IMR-90 (cell line): ENCODE measurements around the gene MRPL12. TPM values are rescaled to one million over a fixed set of nuclear protein-coding genes. Genes with fewer than 3 reads are reported as not detected.

Experiments used
- ATAC-seq: fragments of 200-7000 bp; cut with Tn5 transposase; 2 replicates; pipeline ENCODE4 v1.9.1; 2020; ENCODE audit warnings: low read depth, mild to moderate bottlenecking, moderate library complexity
- BruUV-seq: library from RNA; stranded (reverse); fragments of 400-500 nt; replicated peaks from 2 replicates; lab custom pipeline; 2021; lab: Mats Ljungman, UMichigan
- CTCF ChIA-PET: fragments of 300-600 bp; formaldehyde crosslinking; extraction: SDS; loops from one replicate; lab custom pipeline; 2021; ENCODE audit warnings: antibody characterized with exemption; lab: Yijun Ruan, JAX
- POLR2A ChIA-PET: fragments of 300-600 bp; sonication (Branson Sonifier 250); formaldehyde crosslinking; loops from one replicate; lab custom pipeline; 2022; ENCODE audit warnings: antibody characterized with exemption; ENCODE audit not compliant: unreplicated experiment; lab: Charles Lee
- DNase-seq: peaks from one replicate; pipeline ENCODE4 v3.0.0; 2013
- H2AFZ ChIP-seq: replicated peaks from 2 replicates; pipeline ENCODE3; 2013; ENCODE audit warnings: low read length, mild to moderate bottlenecking; ENCODE audit not compliant: poor library complexity
- H2AK5ac ChIP-seq: 2 replicates; pipeline ENCODE4 v1.6.1; 2013; ENCODE audit warnings: low read depth, low read length, inconsistent platforms
- H2AK9ac ChIP-seq: replicated peaks from 2 replicates; pipeline ENCODE3; 2013; ENCODE audit warnings: mild to moderate bottlenecking, low read depth, low read length, moderate library complexity; ENCODE audit not compliant: poor library complexity
- H2BK120ac ChIP-seq: 2 replicates; pipeline ENCODE4 v1.6.1; 2013; ENCODE audit warnings: low read depth, low read length, inconsistent platforms
- H2BK15ac ChIP-seq: 3 replicates; pipeline ENCODE4 v1.6.1; 2013; ENCODE audit warnings: low read depth, low read length, inconsistent platforms
- H2BK20ac ChIP-seq: 2 replicates; pipeline ENCODE4 v1.6.1; 2013; ENCODE audit warnings: low read depth, mild to moderate bottlenecking, inconsistent platforms, low read length, moderate library complexity
- H2BK5ac ChIP-seq: 2 replicates; pipeline ENCODE4 v1.6.1; 2013; ENCODE audit warnings: mild to moderate bottlenecking, low read depth, low read length, inconsistent platforms; ENCODE audit not compliant: poor library complexity, severe bottlenecking
- H3K14ac ChIP-seq: replicated peaks from 2 replicates; pipeline ENCODE4 v1.6.1; 2013; ENCODE audit warnings: low read depth, low read length, inconsistent platforms
- H3K18ac ChIP-seq: 2 replicates; pipeline ENCODE4 v1.6.1; 2013; ENCODE audit warnings: low read depth, low read length, control low read depth
- H3K23ac ChIP-seq: 2 replicates; pipeline ENCODE4 v1.6.1; 2013; ENCODE audit warnings: low read depth, low read length, inconsistent platforms
- H3K27ac ChIP-seq: 2 replicates; pipeline ENCODE4 v1.5.1; 2013; ENCODE audit warnings: mild to moderate bottlenecking, control low read depth, low read length; ENCODE audit not compliant: insufficient read depth
- H3K27me3 ChIP-seq: 2 replicates; pipeline ENCODE4 v1.6.1; 2013; ENCODE audit warnings: low read length; ENCODE audit not compliant: control insufficient read depth, insufficient read depth
- H3K36me3 ChIP-seq: 2 replicates; pipeline ENCODE4 v1.6.1; 2013; ENCODE audit warnings: low read length, mixed read lengths; ENCODE audit not compliant: control insufficient read depth, insufficient read depth
- H3K4ac ChIP-seq: 2 replicates; pipeline ENCODE4 v1.6.1; 2013; ENCODE audit warnings: low read depth, low read length, inconsistent platforms
- H3K4me1 ChIP-seq: 2 replicates; pipeline ENCODE4 v1.6.1; 2013; ENCODE audit warnings: low read length, mixed read lengths; ENCODE audit not compliant: control insufficient read depth, insufficient read depth
- H3K4me2 ChIP-seq: 2 replicates; pipeline ENCODE4 v1.6.1; 2013; ENCODE audit warnings: low read depth, mild to moderate bottlenecking, control low read depth, low read length, moderate library complexity
- H3K4me3 ChIP-seq: 2 replicates; pipeline ENCODE4 v1.5.1; 2013; ENCODE audit warnings: low read depth, mild to moderate bottlenecking, control low read depth, low read length, moderate library complexity; ENCODE audit not compliant: insufficient read depth
- H3K56ac ChIP-seq: 2 replicates; pipeline ENCODE4 v1.6.1; 2013; ENCODE audit warnings: low read length, inconsistent platforms; ENCODE audit not compliant: insufficient read depth; ENCODE audit errors: extremely low read depth
- H3K79me1 ChIP-seq, 2 experiments: 2 replicates each; pipeline ENCODE4 v1.6.1; 2013; ENCODE audit warnings: low read length in 2 of 2, inconsistent platforms in 1 of 2, low read depth in 1 of 2
- H3K9ac ChIP-seq: 2 replicates; pipeline ENCODE4 v1.6.1; 2013; ENCODE audit warnings: low read depth, low read length, control low read depth
- H3K9me1 ChIP-seq: 2 replicates; pipeline ENCODE4 v1.6.1; 2013; ENCODE audit warnings: low read length, inconsistent platforms; ENCODE audit not compliant: insufficient read depth
- H3K9me3 ChIP-seq: 2 replicates; pipeline ENCODE4 v1.6.1; 2013; ENCODE audit warnings: low read length; ENCODE audit not compliant: control insufficient read depth, insufficient read depth
- H4K20me1 ChIP-seq: 2 replicates; pipeline ENCODE4 v1.6.1; 2013; ENCODE audit warnings: low read length, inconsistent platforms; ENCODE audit not compliant: insufficient read depth
- H4K5ac ChIP-seq: 2 replicates; pipeline ENCODE4 v1.6.1; 2013; ENCODE audit warnings: mild to moderate bottlenecking, low read depth, low read length, control low read depth
- H4K8ac ChIP-seq, 2 experiments: 2 replicates each; pipeline ENCODE4 v1.6.1; 2013; ENCODE audit warnings: low read depth in 2 of 2, low read length in 2 of 2, control low read depth in 1 of 2, inconsistent platforms in 1 of 2
- H4K91ac ChIP-seq: 2 replicates; pipeline ENCODE4 v1.6.1; 2013; ENCODE audit warnings: low read depth, low read length, inconsistent platforms; ENCODE audit not compliant: insufficient read depth
- BHLHE40 ChIP-seq: fragments of 150-350 bp; IDR thresholded peaks from 2 replicates; pipeline ENCODE4 v1.6.1; 2016; ENCODE audit warnings: mild to moderate bottlenecking, low read depth, low read length
- CEBPB ChIP-seq: IDR thresholded peaks from 2 replicates; pipeline ENCODE4 v1.6.1; 2012; ENCODE audit warnings: low read depth, low read length, improper control_type of control experiment
- CHD1 ChIP-seq: IDR thresholded peaks from 2 replicates; pipeline ENCODE4 v1.6.1; 2012; ENCODE audit warnings: low read depth, low read length, improper control_type of control experiment
- CTCF ChIP-seq: conservative IDR thresholded peaks from 2 replicates; pipeline ENCODE4 v1.5.1; 2012; ENCODE audit warnings: mild to moderate bottlenecking, low read depth, low read length, improper control_type of control experiment
- ELK1 ChIP-seq: fragments of 150-350 bp; IDR thresholded peaks from 2 replicates; pipeline ENCODE4 v1.6.1; 2016; ENCODE audit warnings: low read depth, mild to moderate bottlenecking, low read length, moderate library complexity, borderline replicate concordance
- FOS ChIP-seq: fragments of 150-350 bp; IDR thresholded peaks from 2 replicates; pipeline ENCODE4 v1.6.1; 2016; ENCODE audit warnings: low read depth, low read length
- MAFK ChIP-seq: IDR thresholded peaks from 2 replicates; pipeline ENCODE4 v1.6.1; 2012; ENCODE audit warnings: low read depth, low read length, improper control_type of control experiment
- MAZ ChIP-seq: IDR thresholded peaks from 2 replicates; pipeline ENCODE4 v1.6.1; 2012; ENCODE audit warnings: low read depth, mild to moderate bottlenecking, low read length, improper control_type of control experiment, moderate library complexity, borderline replicate concordance
- MXI1 ChIP-seq: IDR thresholded peaks from 2 replicates; pipeline ENCODE4 v1.6.1; 2012; ENCODE audit warnings: low read depth, mild to moderate bottlenecking, low read length, moderate library complexity, borderline replicate concordance
- NFE2L2 ChIP-seq: fragments of 150-350 bp; IDR thresholded peaks from 2 replicates; pipeline ENCODE4 v1.6.1; 2016; ENCODE audit warnings: low read depth, mild to moderate bottlenecking, low read length
- POLR2A ChIP-seq: IDR thresholded peaks from 2 replicates; pipeline ENCODE4 v1.6.1; 2012; ENCODE audit warnings: mild to moderate bottlenecking, low read depth, low read length
- RAD21 ChIP-seq: IDR thresholded peaks from 2 replicates; pipeline ENCODE4 v1.6.1; 2012; ENCODE audit warnings: low read length, improper control_type of control experiment
- RCOR1 ChIP-seq: IDR thresholded peaks from 2 replicates; pipeline ENCODE4 v1.6.1; 2012; ENCODE audit warnings: mild to moderate bottlenecking, low read length, improper control_type of control experiment; ENCODE audit not compliant: insufficient replicate concordance
- RFX5 ChIP-seq: IDR thresholded peaks from 2 replicates; pipeline ENCODE4 v1.8.0; 2012; ENCODE audit warnings: low read depth, mild to moderate bottlenecking, low read length, moderate library complexity
- SMC3 ChIP-seq: fragments of 150-350 bp; IDR thresholded peaks from 2 replicates; pipeline ENCODE4 v1.6.1; 2016; ENCODE audit warnings: low read depth, mild to moderate bottlenecking, antibody characterized with exemption, low read length, moderate library complexity
- WGBS, 2 experiments: methylation state at CpG; one replicate each; pipeline versions ENCODE4 v1.1.5 to v1.1.7; 2013; ENCODE audit warnings: missing lambda C conversion rate in 2 of 2; ENCODE audit not compliant: insufficient read length in 1 of 2; ENCODE audit errors: extremely low coverage in 2 of 2; 5-methylcytosine and 5-hydroxymethylcytosine counted together
- dilution Hi-C: fragments of 300-500 bp; cut with HindIII; formaldehyde crosslinking; loops from one replicate; pipeline ENCODE4 v1.14.3; 2018; ENCODE audit warnings: low sequenced_read_pairs; ENCODE audit not compliant: unreplicated experiment
- in situ Hi-C: fragments of 300-500 bp; cut with MboI; formaldehyde crosslinking; loops from 3 replicates; pipeline ENCODE4 v1.14.3; 2019; ENCODE audit warnings: low sequenced_read_pairs, inconsistent platforms, mixed read lengths
- intact Hi-C: fragments of 100-400 bp; cut with micrococcal nuclease; formaldehyde crosslinking; loops from 2 replicates; pipeline ENCODE4 v1.10.0; 2022
- polyA plus RNA-seq, 3 experiments: library from polyadenylated mRNA; depleted of rRNA; stranded (reverse); fragments of >200 nt; gene quantifications; 2 replicates each; pipeline ENCODE4 v1.2.3, GENCODE V29; 2012; ENCODE audit warnings: low replicate concordance in 1 of 3
- total RNA-seq: library from RNA; depleted of rRNA; stranded (reverse); fragments of >200 nt; gene quantifications from 2 replicates; pipeline ENCODE4 v1.2.3, GENCODE V29; 2012

Gene MRPL12
- total and polyA plus RNA-seq, 2 of the 4 experiments (the other 2 are of a cell fraction) = 17.2 to 111 TPM

GRCh38 chr17:81673561-81674258, 29.5 kb upstream of the MRPL12 start:
- no peak overlapping the region for H4K5ac ChIP-seq
- no peak overlapping the region for H2AK9ac ChIP-seq
- H3K27ac ChIP-seq = no peak overlapping the region
- WGBS, 2 experiments = 93% methylated on average over 7 of the region's 18 CpGs; no CpG with 5 or more reads in 1 of the 2 experiments
- in situ Hi-C loops (no loop called here), intact Hi-C loops (no loop called here), dilution Hi-C loops (no loop called here)
- no peak overlapping the region for H3K9ac ChIP-seq
- no peak overlapping the region for H2AFZ ChIP-seq
- H3K14ac ChIP-seq = no peak overlapping the region
- no peak for TF ChIP-seq CTCF
- TF ChIP-seq RAD21 = no peak
- TF ChIP-seq MAFK = no peak
- no peak for TF ChIP-seq BHLHE40
- no peak for TF ChIP-seq NFE2L2
- no peak for TF ChIP-seq FOS
- no peak for TF ChIP-seq CHD1
- no peak for TF ChIP-seq ELK1
- TF ChIP-seq MXI1 = no peak
- no peak for TF ChIP-seq CEBPB
- no peak for TF ChIP-seq RFX5
- no peak for TF ChIP-seq POLR2A
- TF ChIP-seq MAZ = no peak
- TF ChIP-seq RCOR1 = no peak
- no peak for TF ChIP-seq SMC3
- H2BK15ac ChIP-seq = no peak overlapping the region
- H3K4ac ChIP-seq = no peak overlapping the region
- H2BK20ac ChIP-seq = no peak overlapping the region
- no peak overlapping the region for H2AK5ac ChIP-seq
- H4K20me1 ChIP-seq = peaks cover 8% of the 10 kb centered on the region; the same call in 1 of the 2 replicates
- ATAC-seq (no peak), DNase-seq (no peak)
- peaks cover 45% of the 10 kb centered on the region for H3K36me3 ChIP-seq
- H3K27me3 ChIP-seq = no peaks in the 10 kb centered on the region
- no peak overlapping the region for H4K8ac ChIP-seq
- CTCF ChIA-PET = no interaction called here
- H3K9me3 ChIP-seq = no peaks in the 10 kb centered on the region
- no peak overlapping the region for H3K56ac ChIP-seq
- H2BK5ac ChIP-seq = no peak overlapping the region
- POLR2A ChIA-PET = no interaction called here
- H3K18ac ChIP-seq = no peak overlapping the region
- H3K9me1 ChIP-seq = no peaks in the 10 kb centered on the region
- BruUV-seq = TSS peak; percentile 85
- H2BK120ac ChIP-seq = no peak overlapping the region
- H3K4me1 ChIP-seq = no peaks in the 10 kb centered on the region
- no peak overlapping the region for H3K4me3 ChIP-seq
- H4K91ac ChIP-seq = no peak overlapping the region
- no peak overlapping the region for H3K23ac ChIP-seq
- no peak overlapping the region for H3K4me2 ChIP-seq
- H3K79me1 ChIP-seq = peaks cover 15 to 53% of the 10 kb centered on the region in 2 experiments
